HG02623 (cell line): ENCODE data around the gene RIC3.
"Not testable (repeated sequence)": the region's sequence is repeated elsewhere in the genome, so short reads cannot be mapped to it uniquely, and the experiment has no call there.

Experiments
- ATAC-seq: cut with Tn5 transposase; IDR thresholded peaks from one replicate; pipeline ENCODE4 v1.9.1; 2021; ENCODE audit warnings: moderate library complexity; ENCODE audit not compliant: unreplicated experiment

The RIC3 gene

DNA sequence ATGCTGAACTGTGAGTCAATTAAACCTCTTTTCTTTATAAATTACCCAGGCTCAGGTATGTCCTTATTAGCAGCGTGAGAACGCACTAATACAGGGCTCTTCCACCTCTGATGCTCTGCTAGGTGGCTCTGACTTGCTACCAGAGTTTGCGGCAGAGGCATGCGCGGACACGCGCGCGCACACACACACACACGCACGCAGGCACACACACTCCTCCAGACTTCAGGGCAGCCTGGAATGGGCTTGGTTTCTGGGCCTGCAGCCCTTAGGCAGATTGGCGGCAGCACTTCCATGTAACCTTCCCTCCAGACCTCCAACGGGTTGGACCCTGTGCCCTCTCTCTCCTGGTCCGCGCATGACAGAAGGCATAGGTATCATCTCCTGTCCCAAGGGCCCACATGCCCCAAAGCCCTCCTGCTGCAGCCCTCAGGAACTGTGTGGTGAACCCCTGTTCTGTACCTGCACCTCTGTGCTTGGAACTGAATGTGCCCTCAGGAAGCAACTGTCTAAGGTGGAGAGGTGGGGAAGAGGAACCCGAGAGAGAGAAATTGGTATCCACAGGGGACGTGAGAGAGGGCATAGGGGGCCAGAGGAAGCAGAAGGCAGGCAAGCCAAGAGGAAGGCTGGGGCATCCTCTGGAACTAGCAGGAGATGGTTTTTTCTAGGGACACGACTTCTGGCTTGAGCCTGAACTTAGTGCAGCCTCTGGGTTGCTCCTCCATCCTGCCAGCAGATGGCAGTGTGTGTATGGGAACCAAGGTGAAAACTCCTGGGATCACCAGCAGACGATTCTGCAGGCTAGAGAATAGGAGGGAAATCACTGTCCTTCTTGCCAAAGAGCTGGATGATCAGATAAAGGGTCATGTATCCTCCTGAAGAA lies 23.4 kb upstream of the RIC3 start:
- no peak for ATAC-seq

DNA sequence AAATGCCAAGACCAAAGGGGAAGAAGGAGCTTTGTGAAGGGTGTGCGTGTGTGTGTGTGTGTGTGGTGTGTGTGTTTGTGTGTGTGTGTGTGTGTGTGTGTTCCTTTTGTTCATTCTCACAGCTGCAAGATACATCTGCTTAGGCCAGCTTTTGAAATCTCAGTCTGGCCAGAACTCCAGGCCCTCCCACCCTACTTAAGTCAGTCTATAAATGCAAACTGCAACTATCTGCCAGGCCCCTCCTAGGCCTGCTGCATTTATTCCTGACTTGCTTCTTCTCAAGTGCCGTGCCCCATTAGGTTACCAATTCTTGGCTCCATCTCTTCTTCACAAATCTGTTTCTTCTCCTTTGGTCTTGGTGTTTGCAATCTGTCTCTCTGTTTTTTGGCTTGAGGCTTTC lies 21.6 kb upstream of the RIC3 start:
- ATAC-seq = no peak

DNA sequence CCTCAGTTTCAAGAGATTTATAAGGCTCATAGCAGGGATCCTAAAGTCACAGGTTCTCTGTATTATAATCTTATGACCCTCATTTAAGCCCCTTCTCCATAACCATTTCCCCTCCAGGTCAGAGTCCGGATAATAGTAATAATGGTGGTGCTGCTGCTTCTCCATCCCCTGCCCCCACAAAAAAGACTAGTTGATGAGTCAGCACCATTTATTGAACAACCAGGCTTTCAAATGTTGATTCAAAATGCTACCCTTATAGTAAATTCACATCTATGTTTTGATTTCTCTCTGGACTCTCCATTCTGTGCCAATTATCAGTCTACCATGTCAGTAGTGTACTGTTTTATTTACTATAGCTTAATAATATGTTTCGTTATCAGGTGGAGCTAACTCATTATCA lies 17.6 kb upstream of the RIC3 start:
- no peak for ATAC-seq

DNA sequence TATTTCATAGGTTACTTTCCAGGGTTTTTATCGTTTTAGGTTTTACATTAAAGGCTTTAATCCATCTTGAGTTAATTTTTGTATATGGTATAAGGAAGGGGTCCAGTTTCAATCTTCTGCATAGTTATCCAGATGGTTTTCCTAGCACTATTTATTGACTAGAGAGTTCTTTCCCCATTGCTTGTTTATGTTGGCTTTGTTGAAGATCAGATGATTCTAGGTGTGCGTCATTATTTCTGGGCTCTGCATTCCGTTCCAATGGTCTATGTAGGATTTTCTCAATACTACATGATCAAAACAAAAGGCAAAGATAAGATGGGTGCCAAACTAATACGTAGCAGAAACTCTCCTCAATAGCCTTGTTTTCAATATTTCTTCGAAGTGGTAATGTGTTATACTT lies 14.3 kb upstream of the RIC3 start:
- no peak for ATAC-seq

DNA sequence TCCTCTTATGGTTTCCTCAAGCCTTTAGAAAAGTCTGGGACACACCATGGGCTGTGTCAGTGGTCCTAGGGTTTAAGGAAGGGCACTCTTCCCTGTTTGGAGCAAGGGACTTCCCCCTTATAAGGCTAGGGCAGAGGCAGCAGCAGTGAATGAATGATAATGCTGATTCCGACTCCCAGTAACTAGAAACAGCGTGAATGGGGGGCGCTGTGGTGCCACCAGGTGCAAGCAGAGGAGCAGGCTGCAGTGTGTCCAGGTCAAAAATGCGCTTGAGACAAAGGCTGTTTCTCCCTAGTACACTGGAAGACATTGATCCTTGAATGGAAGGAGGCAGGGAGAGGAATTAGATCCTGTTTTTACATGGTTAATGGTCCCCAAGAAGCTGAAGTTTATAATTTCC lies 11.6 kb upstream of the RIC3 start:
- ATAC-seq = no peak

DNA sequence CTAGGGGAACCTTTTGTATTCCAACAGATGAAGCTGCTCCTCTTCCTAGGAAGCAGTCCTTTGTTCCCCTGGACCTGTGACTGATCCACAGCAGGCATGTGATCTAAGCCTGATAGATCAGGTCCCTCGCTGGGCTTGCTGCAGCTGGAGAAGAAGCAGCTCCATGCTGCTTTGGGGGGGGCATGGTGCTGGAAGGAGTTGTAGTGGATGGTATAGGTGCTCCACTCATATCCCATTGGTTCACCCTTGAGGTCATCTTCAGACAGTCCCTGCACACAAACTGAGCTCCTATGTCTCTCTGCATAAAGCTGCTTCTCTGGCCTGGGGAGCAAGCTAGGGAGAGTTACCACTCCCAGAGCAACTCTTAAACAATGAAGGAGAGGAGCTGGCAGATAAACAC lies 9.5 kb upstream of the RIC3 start:
- ATAC-seq = no peak

DNA sequence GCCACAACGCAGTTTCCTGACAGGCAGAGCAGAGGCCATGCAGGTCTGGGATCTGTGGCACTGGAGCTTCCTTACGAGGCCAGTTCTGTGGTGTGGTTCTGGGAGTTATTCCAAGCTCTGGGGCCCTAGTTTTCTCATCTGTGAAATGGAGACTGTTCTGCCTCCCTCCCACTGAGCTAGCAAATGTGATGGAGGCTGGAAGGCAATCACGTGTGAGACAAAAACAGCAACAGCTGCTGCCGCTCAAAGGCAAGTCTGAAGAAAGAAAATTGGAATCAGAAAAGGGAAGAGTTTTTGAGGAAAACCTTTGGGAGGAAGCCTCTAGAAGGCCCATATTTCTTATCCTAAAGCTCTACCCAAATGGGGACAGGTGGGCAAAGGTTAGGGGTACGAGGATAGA lies 8.3 kb upstream of the RIC3 start:
- no peak for ATAC-seq

DNA sequence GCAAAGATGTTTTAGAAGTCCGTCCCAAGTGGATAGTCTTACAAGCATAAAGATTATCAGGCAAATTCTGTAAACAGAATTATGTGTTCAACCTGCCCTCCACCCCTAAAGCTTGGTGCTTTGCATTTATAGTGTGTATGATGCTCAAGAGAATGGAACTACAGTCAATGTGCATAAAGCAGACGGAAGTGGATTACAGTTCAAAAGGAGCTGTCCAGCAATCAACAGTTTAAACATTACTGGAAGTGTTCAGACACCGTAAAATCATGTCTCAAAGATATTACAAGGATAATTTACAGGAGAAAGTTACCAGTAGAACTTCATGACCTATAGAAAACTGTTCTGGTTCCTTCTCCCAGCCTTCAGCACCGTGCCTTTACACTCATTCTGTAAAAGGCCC lies 1.0 kb downstream of the RIC3 start:
- ATAC-seq = no peak

DNA sequence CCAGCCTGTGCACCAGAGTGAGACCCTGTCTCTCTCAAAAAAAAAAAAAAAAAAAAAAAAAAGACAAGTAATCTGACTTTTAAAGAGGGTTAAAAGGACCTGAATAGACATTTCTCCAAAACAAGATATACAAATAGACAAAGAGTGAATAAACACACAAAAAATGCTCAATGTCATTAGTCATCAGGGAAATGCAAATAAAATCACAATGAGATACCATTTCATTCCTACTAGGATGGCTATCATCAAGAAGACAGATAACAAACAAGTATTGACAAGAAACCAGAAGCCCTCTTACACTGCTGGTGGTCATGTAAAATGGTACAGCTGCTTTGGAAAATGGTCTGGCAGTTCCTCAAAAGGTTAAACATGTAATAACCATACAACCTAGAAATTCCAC lies 4.1 kb downstream of the RIC3 start:
- ATAC-seq = no peak

DNA sequence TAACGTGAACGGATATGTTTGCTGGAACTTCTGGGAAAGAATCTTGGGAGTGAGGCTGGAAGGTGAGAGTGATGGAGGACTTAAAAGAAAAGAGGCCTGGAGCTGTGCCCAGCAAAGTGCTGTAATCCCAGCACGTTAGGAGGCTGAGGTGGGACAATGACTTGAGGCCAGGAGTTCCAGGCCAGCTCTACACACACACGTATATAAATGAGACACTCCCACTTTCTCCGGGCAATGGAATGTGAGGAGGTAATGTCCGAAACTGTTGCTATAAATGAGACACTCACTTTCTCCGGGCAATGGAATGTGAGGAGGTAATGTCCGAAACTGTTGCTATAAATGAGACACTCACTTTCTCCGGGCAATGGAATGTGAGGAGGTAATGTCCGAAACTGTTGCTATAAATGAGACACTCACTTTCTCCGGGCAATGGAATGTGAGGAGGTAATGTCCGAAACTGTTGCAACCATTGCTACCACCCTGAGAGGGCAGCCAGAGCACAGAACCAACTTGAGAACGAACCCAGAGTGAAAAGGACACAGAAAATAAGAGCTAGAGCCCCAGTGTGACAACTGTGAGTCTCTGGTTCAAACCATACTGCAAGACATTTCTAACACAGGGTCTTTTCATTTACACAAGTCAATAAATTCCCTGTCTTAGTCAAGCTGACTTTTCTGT lies 7.1 kb downstream of the RIC3 start:
- not testable (repeated sequence) for ATAC-seq

DNA sequence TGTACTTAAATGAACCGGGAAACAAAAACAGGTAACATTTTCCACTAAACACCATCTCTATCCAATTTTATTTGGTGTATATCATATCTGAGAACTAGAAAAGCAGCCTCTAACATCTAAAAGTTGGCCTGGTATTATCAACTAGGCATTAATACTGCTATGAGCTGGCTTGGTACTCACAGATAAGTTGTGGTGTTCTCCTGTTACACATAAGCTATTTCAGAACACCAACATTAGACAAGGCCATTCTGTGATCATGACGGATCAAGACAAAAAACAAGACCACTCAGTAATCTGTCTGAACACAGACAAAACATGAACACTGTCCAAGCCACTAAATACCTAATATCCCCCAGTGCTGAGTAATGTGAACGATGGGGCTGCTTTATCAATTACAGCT lies 11.9 kb downstream of the RIC3 start:
- no peak for ATAC-seq

DNA sequence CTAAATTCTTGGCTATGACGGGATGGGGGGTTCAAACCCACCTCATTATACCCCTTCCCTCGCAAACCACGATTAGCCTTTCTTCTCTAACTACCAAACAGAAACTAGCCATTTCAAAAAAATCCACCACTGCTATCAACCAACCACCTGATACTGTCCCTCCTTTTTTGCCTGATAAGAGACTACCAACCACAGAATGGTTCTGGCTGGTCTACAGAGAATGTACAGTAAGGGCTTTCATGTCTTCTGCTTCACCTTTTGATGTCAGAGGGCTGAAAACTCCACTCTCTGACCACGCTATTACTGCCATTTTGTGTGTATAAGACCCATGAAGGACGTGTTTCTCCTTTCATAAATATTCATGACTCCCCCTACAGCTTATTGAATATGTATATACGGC lies 19.1 kb downstream of the RIC3 start:
- ATAC-seq = no peak

DNA sequence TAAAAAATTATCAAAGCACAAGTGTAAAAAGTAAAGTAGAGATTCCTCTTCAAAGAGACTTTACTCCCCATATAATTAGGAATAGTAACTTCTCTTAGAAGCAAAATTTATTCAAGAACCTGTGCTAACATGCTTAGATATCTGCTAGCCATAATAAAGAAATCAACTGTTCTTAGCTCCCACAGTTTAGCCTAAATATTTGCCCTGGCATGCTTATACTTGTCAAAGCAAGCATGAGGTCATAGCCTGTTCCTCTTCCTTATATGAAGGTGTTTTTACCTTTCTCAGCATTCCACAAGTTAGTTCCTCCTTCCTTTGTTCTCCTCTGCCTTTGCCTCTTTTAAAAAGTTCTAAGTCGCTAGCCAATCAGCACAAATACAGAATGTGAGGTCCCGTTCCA lies 30.3 kb downstream of the RIC3 start:
- ATAC-seq = no peak

DNA sequence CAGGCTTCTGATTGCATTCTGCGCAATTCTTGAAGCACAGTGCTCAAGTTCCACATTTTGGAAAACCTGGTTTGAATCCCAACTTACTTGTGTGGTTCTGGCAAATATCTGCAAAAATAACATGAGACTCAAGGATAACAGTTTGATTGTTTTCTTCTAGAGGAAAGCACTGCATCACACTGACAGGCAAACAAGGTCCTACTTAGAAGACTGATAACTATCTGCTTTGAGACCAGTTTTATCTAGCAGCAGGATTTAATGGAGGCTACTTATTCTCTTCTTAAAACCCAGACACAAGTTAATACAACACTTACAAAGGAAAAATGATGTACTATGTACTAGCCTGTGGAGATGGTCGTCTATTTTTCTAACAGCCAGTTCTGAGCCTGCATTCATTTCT lies 41.4 kb downstream of the RIC3 start:
- ATAC-seq = no peak

DNA sequence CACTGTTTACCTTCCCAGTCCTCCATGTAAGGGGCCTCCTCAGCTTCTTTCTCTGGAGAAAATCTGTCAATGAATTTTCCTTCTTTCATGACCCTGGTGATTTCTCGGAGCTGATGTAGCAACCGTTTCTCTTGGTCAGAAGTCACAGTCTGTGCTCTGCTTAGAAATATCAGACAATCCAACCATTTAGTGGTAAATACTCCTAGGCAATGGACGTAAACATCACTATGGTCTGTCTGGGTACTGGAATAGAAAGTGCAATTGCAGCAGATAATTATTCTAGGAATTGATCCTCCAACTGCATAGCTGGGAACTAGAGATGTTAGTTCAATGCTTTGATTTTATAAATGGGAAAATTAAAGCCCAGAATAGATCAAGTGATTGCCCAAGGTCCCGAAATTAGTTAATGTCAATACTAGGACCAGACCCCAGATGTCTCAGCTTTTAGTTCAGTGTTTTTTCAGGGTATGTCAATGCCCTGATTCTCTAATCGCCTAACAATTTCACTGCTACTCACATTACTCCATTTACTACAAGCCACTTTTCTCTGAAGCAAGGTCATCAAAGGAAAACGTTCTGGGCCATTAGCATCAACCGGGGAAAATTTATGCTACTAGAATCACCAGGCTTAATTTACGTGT lies 42.1 kb downstream of the RIC3 start:
- no peak for ATAC-seq

DNA sequence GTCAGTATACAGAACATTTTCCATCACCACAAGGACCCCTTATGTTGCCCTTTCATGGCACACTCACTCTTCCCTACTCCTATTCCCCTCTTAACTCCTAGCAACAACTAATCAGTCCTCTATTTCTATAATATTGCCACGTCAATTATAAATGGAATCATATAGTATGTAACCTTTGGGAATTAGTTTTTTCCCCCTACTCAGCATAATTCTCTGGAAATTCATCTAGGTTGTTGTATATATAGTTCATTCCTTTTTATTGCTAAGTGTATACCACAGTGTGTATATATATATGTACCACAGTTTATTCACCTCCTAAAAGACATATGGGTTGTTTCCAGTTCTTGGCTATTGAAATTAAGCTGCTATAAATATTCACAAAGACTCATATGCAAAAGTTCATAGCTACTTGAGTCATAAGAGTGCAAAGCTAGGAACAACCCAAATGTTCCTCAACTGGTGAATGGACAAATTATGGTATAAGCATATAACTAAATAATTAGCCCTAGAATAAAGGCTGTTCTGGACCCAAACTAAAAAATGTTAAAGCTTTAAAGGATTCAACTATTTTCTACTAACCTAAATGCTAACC lies 46.6 kb downstream of the RIC3 start:
- ATAC-seq = no peak

DNA sequence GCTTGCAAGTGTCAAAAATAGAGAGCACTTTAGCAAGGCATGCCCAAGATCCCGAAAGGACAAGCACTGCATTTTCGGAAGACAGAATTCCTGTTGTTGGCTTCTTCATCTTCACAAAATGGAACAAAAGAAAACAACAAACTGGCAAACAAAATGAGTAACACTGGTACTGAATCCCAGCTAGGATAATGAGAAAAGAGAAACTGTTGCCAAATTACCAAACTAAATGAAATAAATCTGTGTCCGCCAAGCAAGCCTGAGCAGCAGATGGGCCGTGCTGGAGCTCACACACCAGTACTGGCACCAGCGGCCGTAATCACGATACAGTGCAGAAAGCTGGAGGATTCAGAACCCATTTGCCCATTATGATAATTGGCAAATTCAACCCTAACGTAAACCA lies 57.2 kb downstream of the RIC3 start:
- no peak for ATAC-seq

DNA sequence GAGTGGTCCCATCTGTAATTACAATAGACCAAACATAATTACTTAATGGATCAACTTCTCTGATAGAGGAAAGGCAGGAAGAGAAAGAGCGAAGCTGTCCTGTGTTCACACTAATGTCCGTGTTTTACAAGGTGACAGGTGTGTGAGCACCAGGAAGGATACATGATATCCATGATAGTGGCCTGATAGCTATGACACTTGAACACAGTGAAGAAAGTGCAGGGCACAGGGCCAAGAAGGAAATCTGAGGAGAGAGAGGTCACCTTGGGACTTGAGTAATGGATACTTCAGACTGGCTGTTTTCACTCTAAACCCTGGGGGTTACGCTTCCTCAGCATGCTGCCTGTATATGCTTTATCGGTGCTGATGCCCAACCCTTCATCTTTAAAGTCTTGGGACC lies 58.4 kb downstream of the RIC3 start:
- ATAC-seq = no peak

DNA sequence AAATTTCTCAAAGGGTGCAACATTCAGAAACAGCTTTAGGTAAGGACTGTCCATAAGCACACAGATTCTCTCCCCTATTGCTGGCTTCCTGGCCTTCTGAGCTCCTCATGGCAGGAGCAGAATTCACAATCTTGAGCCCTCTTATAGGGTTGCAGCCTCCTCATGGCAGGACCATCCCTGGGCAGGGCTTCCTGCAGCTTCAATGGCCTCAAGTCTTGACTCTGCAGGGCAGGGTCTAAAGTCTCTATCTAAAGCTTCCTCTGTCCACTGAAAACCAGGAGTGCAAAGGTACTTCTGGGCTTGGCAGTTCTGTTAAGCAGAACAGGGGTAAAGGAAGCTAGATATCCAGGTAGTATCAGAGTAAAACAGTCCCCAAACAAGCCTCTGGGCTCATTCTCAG lies 59.1 kb downstream of the RIC3 start:
- ATAC-seq = no peak

DNA sequence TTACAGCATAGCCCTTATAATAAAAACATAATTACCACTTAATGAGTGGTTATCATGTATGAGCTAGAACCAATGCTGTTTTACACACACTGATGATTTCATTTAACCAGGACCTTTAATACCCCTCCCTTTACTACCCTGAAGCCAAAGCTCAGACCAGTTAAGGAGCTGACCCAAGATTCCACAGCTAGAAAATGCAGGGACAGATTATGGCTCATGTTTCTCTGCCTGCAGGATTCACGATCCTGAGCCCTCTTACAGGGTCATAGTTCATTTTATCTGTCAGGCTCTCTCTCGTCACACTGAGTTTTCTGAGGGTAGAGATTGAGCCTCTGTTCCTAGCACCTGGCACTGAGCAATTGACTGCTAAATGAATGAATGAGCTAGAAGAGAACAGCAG lies 60.4 kb downstream of the RIC3 start:
- no peak for ATAC-seq

DNA sequence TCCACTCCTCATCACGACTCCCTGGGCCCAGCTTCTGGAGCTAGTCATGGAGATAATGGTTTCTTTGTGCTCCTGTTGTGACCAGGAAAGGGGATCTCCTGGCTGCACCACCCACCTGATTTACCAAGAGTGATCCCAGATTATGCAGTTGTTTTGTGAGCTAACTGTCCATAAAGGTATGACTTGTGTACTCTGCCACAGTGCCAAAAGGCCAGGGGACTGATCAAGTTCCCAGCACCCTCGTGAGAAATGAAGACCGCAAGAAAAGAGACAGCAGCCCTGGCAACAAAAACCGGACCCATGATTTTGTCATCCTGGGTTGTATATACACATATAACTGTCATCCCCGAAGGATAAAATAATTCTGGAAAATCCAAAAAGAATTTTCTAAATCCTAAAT lies 61.2 kb downstream of the RIC3 start:
- ATAC-seq = no peak

DNA sequence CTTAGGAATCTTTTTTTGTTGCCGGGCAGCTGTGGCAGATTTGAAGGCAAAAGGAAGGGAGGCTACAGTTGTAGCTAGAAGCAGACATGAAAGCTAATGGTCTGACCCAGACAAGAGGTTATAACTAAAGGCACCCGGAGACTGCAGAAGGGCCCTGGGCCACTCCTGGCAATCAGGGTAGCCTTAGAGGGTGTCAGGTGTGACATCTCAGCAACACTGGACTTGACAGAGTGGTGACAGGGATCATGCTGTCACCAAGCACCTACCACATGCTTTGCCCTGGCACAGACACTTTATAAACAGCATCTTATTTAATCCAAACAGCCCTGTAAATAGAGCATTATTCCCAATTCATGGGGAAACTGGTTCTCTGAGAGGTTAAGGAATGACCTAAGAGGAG lies 62.1 kb downstream of the RIC3 start:
- ATAC-seq = no peak
